ENCODE results near the gene ALDOB. TPM values are rescaled to one million over a fixed set of nuclear protein-coding genes. Genes with fewer than 3 reads are reported as not detected.

ALDOB gene
- total and polyA plus RNA-seq, 2 experiments from 2014 or later = not detected

GRCh38 chr9:101458963-101459631, 23.5 kb upstream of the ALDOB start:
- peaks cover 5% of the 10 kb centered on the region for H3K27me3 Mint-ChIP-seq (ENCODE audit: insufficient read depth, low read depth, poor library complexity)

More at GRCh38 chr9:101458963-101459631, 23.5 kb upstream of the ALDOB start:
- H3K36me3 ChIP-seq (ENCODE audit: insufficient read depth) = no peaks in the 10 kb centered on the region
- H3K4me1 ChIP-seq (ENCODE audit: insufficient read depth) = peaks cover 35% of the 10 kb centered on the region
- Mint-ChIP-seq H3K9me3 (no peaks in the 10 kb centered on the region; the same call in 2 of the 3 replicates), H3K27ac (peak overlapping the region; percentile 16; the same call in 1 of the 2 replicates), H3K4me3 (no peak overlapping the region), H3K4me1 (peaks cover 48% of the 10 kb centered on the region), H3K36me3 (ENCODE audit: low read depth) (no peaks in the 10 kb centered on the region)
- H3K9me2 ChIP-seq (ENCODE audit: insufficient read depth) = no peaks in the 10 kb centered on the region
- no peaks in the 10 kb centered on the region for H3F3A ChIP-seq (replicated peaks; ENCODE audit: low read depth)
- TF ChIP-seq CTCF (conservative IDR thresholded peaks at IDR 0.05; ENCODE audit: low read depth in 2 of 2) (peak; percentile 78 to 90), ZNF114 (CRISPR knock-in tag; IDR thresholded peaks at IDR 0.05) (no peak), CREB1 (CRISPR knock-in tag; IDR thresholded peaks at IDR 0.05; ENCODE audit: low read depth) (0 out of 2 replicates have a peak, but pooled peaks have one; percentile 13)
- TF ChIP-seq, protein P1, sequence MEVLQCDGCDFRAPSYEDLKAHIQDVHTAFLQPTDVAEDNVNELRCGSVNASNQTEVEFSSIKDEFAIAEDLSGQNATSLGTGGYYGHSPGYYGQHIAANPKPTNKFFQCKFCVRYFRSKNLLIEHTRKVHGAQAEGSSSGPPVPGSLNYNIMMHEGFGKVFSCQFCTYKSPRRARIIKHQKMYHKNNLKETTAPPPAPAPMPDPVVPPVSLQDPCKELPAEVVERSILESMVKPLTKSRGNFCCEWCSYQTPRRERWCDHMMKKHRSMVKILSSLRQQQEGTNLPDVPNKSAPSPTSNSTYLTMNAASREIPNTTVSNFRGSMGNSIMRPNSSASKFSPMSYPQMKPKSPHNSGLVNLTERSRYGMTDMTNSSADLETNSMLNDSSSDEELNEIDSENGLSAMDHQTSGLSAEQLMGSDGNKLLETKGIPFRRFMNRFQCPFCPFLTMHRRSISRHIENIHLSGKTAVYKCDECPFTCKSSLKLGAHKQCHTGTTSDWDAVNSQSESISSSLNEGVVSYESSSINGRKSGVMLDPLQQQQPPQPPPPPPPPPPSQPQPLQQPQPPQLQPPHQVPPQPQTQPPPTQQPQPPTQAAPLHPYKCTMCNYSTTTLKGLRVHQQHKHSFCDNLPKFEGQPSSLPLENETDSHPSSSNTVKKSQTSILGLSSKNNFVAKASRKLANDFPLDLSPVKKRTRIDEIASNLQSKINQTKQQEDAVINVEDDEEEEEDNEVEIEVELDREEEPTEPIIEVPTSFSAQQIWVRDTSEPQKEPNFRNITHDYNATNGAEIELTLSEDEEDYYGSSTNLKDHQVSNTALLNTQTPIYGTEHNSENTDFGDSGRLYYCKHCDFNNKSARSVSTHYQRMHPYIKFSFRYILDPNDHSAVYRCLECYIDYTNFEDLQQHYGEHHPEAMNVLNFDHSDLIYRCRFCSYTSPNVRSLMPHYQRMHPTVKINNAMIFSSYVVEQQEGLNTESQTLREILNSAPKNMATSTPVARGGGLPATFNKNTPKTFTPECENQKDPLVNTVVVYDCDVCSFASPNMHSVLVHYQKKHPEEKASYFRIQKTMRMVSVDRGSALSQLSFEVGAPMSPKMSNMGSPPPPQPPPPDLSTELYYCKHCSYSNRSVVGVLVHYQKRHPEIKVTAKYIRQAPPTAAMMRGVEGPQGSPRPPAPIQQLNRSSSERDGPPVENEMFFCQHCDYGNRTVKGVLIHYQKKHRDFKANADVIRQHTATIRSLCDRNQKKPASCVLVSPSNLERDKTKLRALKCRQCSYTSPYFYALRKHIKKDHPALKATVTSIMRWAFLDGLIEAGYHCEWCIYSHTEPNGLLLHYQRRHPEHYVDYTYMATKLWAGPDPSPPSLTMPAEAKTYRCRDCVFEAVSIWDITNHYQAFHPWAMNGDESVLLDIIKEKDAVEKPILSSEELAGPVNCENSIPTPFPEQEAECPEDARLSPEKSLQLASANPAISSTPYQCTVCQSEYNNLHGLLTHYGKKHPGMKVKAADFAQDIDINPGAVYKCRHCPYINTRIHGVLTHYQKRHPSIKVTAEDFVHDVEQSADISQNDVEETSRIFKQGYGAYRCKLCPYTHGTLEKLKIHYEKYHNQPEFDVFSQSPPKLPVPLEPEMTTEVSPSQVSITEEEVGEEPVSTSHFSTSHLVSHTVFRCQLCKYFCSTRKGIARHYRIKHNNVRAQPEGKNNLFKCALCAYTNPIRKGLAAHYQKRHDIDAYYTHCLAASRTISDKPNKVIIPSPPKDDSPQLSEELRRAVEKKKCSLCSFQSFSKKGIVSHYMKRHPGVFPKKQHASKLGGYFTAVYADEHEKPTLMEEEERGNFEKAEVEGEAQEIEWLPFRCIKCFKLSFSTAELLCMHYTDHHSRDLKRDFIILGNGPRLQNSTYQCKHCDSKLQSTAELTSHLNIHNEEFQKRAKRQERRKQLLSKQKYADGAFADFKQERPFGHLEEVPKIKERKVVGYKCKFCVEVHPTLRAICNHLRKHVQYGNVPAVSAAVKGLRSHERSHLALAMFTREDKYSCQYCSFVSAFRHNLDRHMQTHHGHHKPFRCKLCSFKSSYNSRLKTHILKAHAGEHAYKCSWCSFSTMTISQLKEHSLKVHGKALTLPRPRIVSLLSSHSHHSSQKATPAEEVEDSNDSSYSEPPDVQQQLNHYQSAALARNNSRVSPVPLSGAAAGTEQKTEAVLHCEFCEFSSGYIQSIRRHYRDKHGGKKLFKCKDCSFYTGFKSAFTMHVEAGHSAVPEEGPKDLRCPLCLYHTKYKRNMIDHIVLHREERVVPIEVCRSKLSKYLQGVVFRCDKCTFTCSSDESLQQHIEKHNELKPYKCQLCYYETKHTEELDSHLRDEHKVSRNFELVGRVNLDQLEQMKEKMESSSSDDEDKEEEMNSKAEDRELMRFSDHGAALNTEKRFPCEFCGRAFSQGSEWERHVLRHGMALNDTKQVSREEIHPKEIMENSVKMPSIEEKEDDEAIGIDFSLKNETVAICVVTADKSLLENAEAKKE (CRISPR knock-in tag; IDR thresholded peaks at IDR 0.05) = peak; percentile 67
- no peak overlapping the region for H3K27ac ChIP-seq (ENCODE audit: low read depth)
- H3K27me3 ChIP-seq (ENCODE audit: insufficient read depth) = no peaks in the 10 kb centered on the region
- no peaks in the 10 kb centered on the region for H3K79me2 ChIP-seq (replicated peaks; ENCODE audit: insufficient read depth)
- DNase-seq (ENCODE audit: low spot score) = peak; percentile 92
- H3K4me2 ChIP-seq = peak overlapping the region; percentile 3; the same call in 1 of the 2 replicates
- H4K20me1 ChIP-seq (replicated peaks; ENCODE audit: insufficient read depth) = no peaks in the 10 kb centered on the region
- H3K4me3 ChIP-seq = no peak overlapping the region
- no peak overlapping the region; the same call in 1 of the 2 replicates for H2AFZ ChIP-seq
- peak; percentile 95 for ATAC-seq
